Measurements from ENCODE around the gene AFG1L. TPM values are rescaled to one million over a fixed set of nuclear protein-coding genes. Genes with fewer than 3 reads are reported as not detected.

The AFG1L gene
- total RNA-seq, 1 experiment from 2014 or later: 7.2 TPM

GRCh38 chr6:108274546-108274945 is 20.3 kb upstream of the AFG1L start:
- Mint-ChIP-seq H3K36me3 (ENCODE audit: insufficient read depth, unreplicated experiment) (no peaks in the 10 kb centered on the region), H3K4me1 (ENCODE audit: low read depth, unreplicated experiment) (peaks cover 22% of the 10 kb centered on the region), H3K27ac (ENCODE audit: unreplicated experiment) (no peak overlapping the region), H3K27me3 (ENCODE audit: insufficient read depth, unreplicated experiment) (no peaks in the 10 kb centered on the region), H3K4me3 (ENCODE audit: unreplicated experiment) (no peak overlapping the region), H3K9me3 (ENCODE audit: unreplicated experiment) (no peaks in the 10 kb centered on the region)
- TF ChIP-seq, protein P1, sequence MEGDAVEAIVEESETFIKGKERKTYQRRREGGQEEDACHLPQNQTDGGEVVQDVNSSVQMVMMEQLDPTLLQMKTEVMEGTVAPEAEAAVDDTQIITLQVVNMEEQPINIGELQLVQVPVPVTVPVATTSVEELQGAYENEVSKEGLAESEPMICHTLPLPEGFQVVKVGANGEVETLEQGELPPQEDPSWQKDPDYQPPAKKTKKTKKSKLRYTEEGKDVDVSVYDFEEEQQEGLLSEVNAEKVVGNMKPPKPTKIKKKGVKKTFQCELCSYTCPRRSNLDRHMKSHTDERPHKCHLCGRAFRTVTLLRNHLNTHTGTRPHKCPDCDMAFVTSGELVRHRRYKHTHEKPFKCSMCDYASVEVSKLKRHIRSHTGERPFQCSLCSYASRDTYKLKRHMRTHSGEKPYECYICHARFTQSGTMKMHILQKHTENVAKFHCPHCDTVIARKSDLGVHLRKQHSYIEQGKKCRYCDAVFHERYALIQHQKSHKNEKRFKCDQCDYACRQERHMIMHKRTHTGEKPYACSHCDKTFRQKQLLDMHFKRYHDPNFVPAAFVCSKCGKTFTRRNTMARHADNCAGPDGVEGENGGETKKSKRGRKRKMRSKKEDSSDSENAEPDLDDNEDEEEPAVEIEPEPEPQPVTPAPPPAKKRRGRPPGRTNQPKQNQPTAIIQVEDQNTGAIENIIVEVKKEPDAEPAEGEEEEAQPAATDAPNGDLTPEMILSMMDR (IDR thresholded peaks at IDR 0.05; ENCODE audit: insufficient read depth in 1 of 2, low read depth in 1 of 2, low read length in 1 of 2, severe bottlenecking in 1 of 2, unreplicated experiment in 1 of 2): no peak
- intact Hi-C loops (cut with micrococcal nuclease; ENCODE audit: unreplicated experiment): no loop called here
- H3K4me3 ChIP-seq (ENCODE audit: low read depth, low read length): no peak overlapping the region
- BruUV-seq (replicated peaks): no TSS peak
- H3K36me3 ChIP-seq (ENCODE audit: control insufficient read depth, insufficient read depth, low read length): no peaks in the 10 kb centered on the region
- DNase-seq: no peak
- POLR2A ChIA-PET: interaction anchor here (0.9 kb wide), 1 partner anchor 13 kb away, joined by 3 read pairs; the partner anchor contains the start of gene SNX3
- H3K27me3 ChIP-seq (replicated peaks; ENCODE audit: control insufficient read depth, insufficient read depth, low read length): no peaks in the 10 kb centered on the region
- peaks cover 7% of the 10 kb centered on the region for H3K4me1 ChIP-seq
- CTCF ChIA-PET: no interaction called here
- no peaks in the 10 kb centered on the region for H3K9me3 ChIP-seq

GRCh38 chr6:108275976-108276375 is 18.9 kb upstream of the AFG1L start:
- H3K27me3 Mint-ChIP-seq (ENCODE audit: insufficient read depth, unreplicated experiment): no peaks in the 10 kb centered on the region
- peaks cover 22% of the 10 kb centered on the region for H3K4me1 Mint-ChIP-seq (ENCODE audit: low read depth, unreplicated experiment)
- TF ChIP-seq, protein P1 (IDR thresholded peaks at IDR 0.05; ENCODE audit: insufficient read depth in 1 of 2, low read depth in 1 of 2, low read length in 1 of 2, severe bottlenecking in 1 of 2, unreplicated experiment in 1 of 2): no peak
- H3K27ac Mint-ChIP-seq (ENCODE audit: unreplicated experiment): peak overlapping the region; percentile 10
- Histone ChIP-seq H3K4me1 (peaks cover 7% of the 10 kb centered on the region), H3K9me3 (no peaks in the 10 kb centered on the region), H3K27me3 (replicated peaks; ENCODE audit: control insufficient read depth, insufficient read depth, low read length) (no peaks in the 10 kb centered on the region), H3K36me3 (ENCODE audit: control insufficient read depth, insufficient read depth, low read length) (no peaks in the 10 kb centered on the region), H3K4me3 (ENCODE audit: low read depth, low read length) (no peak overlapping the region)
- H3K4me3 Mint-ChIP-seq (ENCODE audit: unreplicated experiment): no peak overlapping the region
- H3K36me3 Mint-ChIP-seq (ENCODE audit: insufficient read depth, unreplicated experiment): no peaks in the 10 kb centered on the region
- no TSS peak for BruUV-seq (replicated peaks)
- intact Hi-C loops (cut with micrococcal nuclease; ENCODE audit: unreplicated experiment): no loop called here
- no peak for DNase-seq
- no peaks in the 10 kb centered on the region for H3K9me3 Mint-ChIP-seq (ENCODE audit: unreplicated experiment)
- POLR2A ChIA-PET: no interaction called here
- CTCF ChIA-PET: no interaction called here

DNA sequence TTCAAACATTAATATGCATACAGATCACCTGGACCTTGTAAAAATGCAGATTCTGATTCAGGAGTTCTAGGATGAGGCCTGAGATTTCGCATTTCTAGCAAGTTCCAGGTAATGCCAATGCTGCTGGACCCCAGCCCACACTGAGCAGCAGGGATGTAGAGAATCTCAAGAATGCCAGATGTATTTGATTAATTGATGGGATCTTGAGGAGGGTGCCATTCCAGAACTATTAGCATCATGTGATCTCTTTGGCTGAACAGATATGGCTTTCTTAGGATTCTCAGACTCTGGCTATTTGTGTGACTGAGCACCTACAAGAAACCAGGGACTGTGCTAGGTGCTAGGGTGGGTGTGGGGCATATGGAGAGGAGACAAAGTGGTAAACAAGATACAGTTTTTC is 17.6 kb upstream of the AFG1L start:
- TF ChIP-seq, protein P1 (IDR thresholded peaks at IDR 0.05; ENCODE audit: insufficient read depth in 1 of 2, low read depth in 1 of 2, low read length in 1 of 2, severe bottlenecking in 1 of 2, unreplicated experiment in 1 of 2): no peak
- BruUV-seq (replicated peaks): no TSS peak
- H3K4me1 ChIP-seq: peaks cover 7% of the 10 kb centered on the region

More for the DNA sequence above, 17.6 kb upstream of the AFG1L start:
- intact Hi-C loops (cut with micrococcal nuclease; ENCODE audit: unreplicated experiment): no loop called here
- Histone ChIP-seq H3K36me3 (ENCODE audit: control insufficient read depth, insufficient read depth, low read length) (no peaks in the 10 kb centered on the region), H3K27me3 (replicated peaks; ENCODE audit: control insufficient read depth, insufficient read depth, low read length) (no peaks in the 10 kb centered on the region), H3K4me3 (ENCODE audit: low read depth, low read length) (no peak overlapping the region), H3K9me3 (no peaks in the 10 kb centered on the region)
- Mint-ChIP-seq H3K9me3 (ENCODE audit: unreplicated experiment) (no peaks in the 10 kb centered on the region), H3K27ac (ENCODE audit: unreplicated experiment) (no peak overlapping the region), H3K36me3 (ENCODE audit: insufficient read depth, unreplicated experiment) (no peaks in the 10 kb centered on the region), H3K4me3 (ENCODE audit: unreplicated experiment) (no peak overlapping the region), H3K4me1 (ENCODE audit: low read depth, unreplicated experiment) (peaks cover 22% of the 10 kb centered on the region), H3K27me3 (ENCODE audit: insufficient read depth, unreplicated experiment) (no peaks in the 10 kb centered on the region)
- DNase-seq: no peak
- CTCF ChIA-PET: no interaction called here
- POLR2A ChIA-PET: no interaction called here
